ENCODE measurements around the gene SLC29A4. TPM values are rescaled to one million over a fixed set of nuclear protein-coding genes. Genes with fewer than 3 reads are reported as not detected.
"Not testable (repeated sequence)": the region's sequence is repeated elsewhere in the genome, so short reads cannot be mapped to it uniquely, and the experiment has no call there.

Gene SLC29A4
- total RNA-seq, 1 donor from 2014 or later, result 8.2 TPM

GRCh38 chr7:5310822-5311405 is 28.2 kb downstream of the SLC29A4 start:
- no peak overlapping the region for H3K4me3 ChIP-seq (ENCODE audit: low read depth, low read length)
- no peak for DNase-seq (ENCODE audit: low read depth)
- no peak for TF ChIP-seq CTCF (conservative IDR thresholded peaks at IDR 0.05; ENCODE audit: low read depth, low read length)

GRCh38 chr7:5312276-5313070 is 29.7 kb downstream of the SLC29A4 start:
- not testable (repeated sequence) for H3K4me3 ChIP-seq (ENCODE audit: low read depth, low read length); DNase-seq (ENCODE audit: low read depth)

GRCh38 chr7:5313076-5313885 is 30.5 kb downstream of the SLC29A4 start:
- not testable (repeated sequence) for H3K4me3 ChIP-seq (ENCODE audit: low read depth, low read length); DNase-seq (ENCODE audit: low read depth)

GRCh38 chr7:5314864-5315263 is 32.1 kb downstream of the SLC29A4 start:
- no peak for DNase-seq (ENCODE audit: low read depth)
- H3K4me3 ChIP-seq (ENCODE audit: low read depth, low read length), result no peak overlapping the region
- no peak for TF ChIP-seq CTCF (conservative IDR thresholded peaks at IDR 0.05; ENCODE audit: low read depth, low read length)

- H3K4me3 ChIP-seq (ENCODE audit: low read depth, low read length), result no peak overlapping the region
- TF ChIP-seq CTCF (conservative IDR thresholded peaks at IDR 0.05; ENCODE audit: low read depth, low read length), result no peak
- no peak for DNase-seq (ENCODE audit: low read depth)
These were observed 33.0 kb downstream of the SLC29A4 start for GRCh38 chr7:5315761-5316160.

- not testable (repeated sequence) for H3K4me3 ChIP-seq (ENCODE audit: low read depth, low read length); DNase-seq (ENCODE audit: low read depth)
These were observed 35.9 kb downstream of the SLC29A4 start for GRCh38 chr7:5318613-5319012.

- no peak for DNase-seq (ENCODE audit: low read depth)
- no peak overlapping the region for H3K4me3 ChIP-seq (ENCODE audit: low read depth, low read length)
- TF ChIP-seq CTCF (conservative IDR thresholded peaks at IDR 0.05; ENCODE audit: low read depth, low read length), result no peak
These were observed 37.6 kb downstream of the SLC29A4 start for GRCh38 chr7:5320391-5320790.

- TF ChIP-seq CTCF (conservative IDR thresholded peaks at IDR 0.05; ENCODE audit: low read depth, low read length), result no peak
- no peak for DNase-seq (ENCODE audit: low read depth)
- no peak overlapping the region for H3K4me3 ChIP-seq (ENCODE audit: low read depth, low read length)
These were observed 38.2 kb downstream of the SLC29A4 start for GRCh38 chr7:5320802-5321396.
